ENCODE measurements around the gene CDK11B. TPM values are rescaled to one million over a fixed set of nuclear protein-coding genes. Genes with fewer than 3 reads are reported as not detected.

CDK11B gene
- total RNA-seq, 1 experiment from 2014 or later, result 30.1 TPM

- H3K9ac ChIP-seq (ENCODE audit: extremely low read depth, insufficient read length, low read length), result no peak overlapping the region
- no peak overlapping the region for H4K8ac ChIP-seq (replicated peaks; ENCODE audit: insufficient read length, low read depth, low read length)
- H3K18ac ChIP-seq (ENCODE audit: insufficient read length, low read depth, low read length), result no peak overlapping the region
- Mint-ChIP-seq H3K9me3 (no peaks in the 10 kb centered on the region), H3K27ac (no peak overlapping the region), H3K4me3 (peak overlapping the region in 1 of 2 experiments; percentile 23; a peak in 1 of 5 replicates), H3K4me1 (peaks cover 2% of the 10 kb centered on the region in 2 experiments; a peak in 2 of 4 replicates), H3K36me3 (ENCODE audit: insufficient read depth in 1 of 3, low read depth in 3 of 3) (no peaks in the 10 kb centered on the region), H3K27me3 (ENCODE audit: low read depth) (peaks cover 12% of the 10 kb centered on the region)
- no peak overlapping the region for H2BK5ac ChIP-seq (ENCODE audit: insufficient read length, low read length)
- no CpG with 5 or more reads among the region's 53 CpGs for WGBS (ENCODE audit: extremely low coverage, insufficient read length, low lambda C conversion rate)
- no peak overlapping the region for H2BK12ac ChIP-seq (ENCODE audit: insufficient read length, low read depth, low read length)
- TF ChIP-seq CTCF (conservative IDR thresholded peaks at IDR 0.05), result no peak
- no peak overlapping the region for H2AK5ac ChIP-seq (ENCODE audit: insufficient read length, low read length)
- DNase-seq, result peak; percentile 84
- H2BK20ac ChIP-seq (ENCODE audit: low read depth, low read length, poor library complexity, severe bottlenecking), result no peak overlapping the region
- no peak overlapping the region for H4K5ac ChIP-seq (ENCODE audit: insufficient read length, low read depth, low read length)
- no peak overlapping the region for H3T11ph ChIP-seq (ENCODE audit: low read length)
- no peaks in the 10 kb centered on the region for H3K79me1 ChIP-seq (ENCODE audit: insufficient read depth, low read depth, low read length, poor library complexity, severe bottlenecking)
- peaks cover 7% of the 10 kb centered on the region for H3K23me2 ChIP-seq (ENCODE audit: insufficient read length, low read depth, low read length, poor library complexity, severe bottlenecking)
- no peak overlapping the region for H3K27ac ChIP-seq (ENCODE audit: insufficient read length, low read depth, low read length)
- no peaks in the 10 kb centered on the region; the same call in 1 of the 2 replicates for H3K27me3 ChIP-seq (ENCODE audit: insufficient read depth, low read length)
- no peaks in the 10 kb centered on the region for H3K9me3 ChIP-seq (ENCODE audit: control insufficient read depth, low read depth, low read length)
- no peak overlapping the region for H4K91ac ChIP-seq (ENCODE audit: insufficient read length, low read depth, low read length)
- H2BK120ac ChIP-seq (ENCODE audit: low read depth, low read length, poor library complexity, severe bottlenecking), result no peak overlapping the region
- no peaks in the 10 kb centered on the region for H3K4me1 ChIP-seq (ENCODE audit: insufficient read depth, low read length)
- H2AFZ ChIP-seq (ENCODE audit: low read length), result no peak overlapping the region
- H3K79me2 ChIP-seq (ENCODE audit: insufficient read depth, low read length), result no peaks in the 10 kb centered on the region
- H3K23ac ChIP-seq (ENCODE audit: insufficient read length, low read depth, low read length), result no peak overlapping the region
- H3K4ac ChIP-seq (ENCODE audit: low read depth, low read length), result no peak overlapping the region
- no peak overlapping the region for H3K56ac ChIP-seq (ENCODE audit: insufficient read length, low read depth, low read length)
- no peaks in the 10 kb centered on the region for H4K20me1 ChIP-seq (ENCODE audit: control insufficient read depth, insufficient read depth, insufficient read length)
- no peak overlapping the region for H3K14ac ChIP-seq (ENCODE audit: insufficient read depth, low read length)
- H2BK15ac ChIP-seq (ENCODE audit: low read depth, low read length), result no peak overlapping the region
- peak overlapping the region; percentile 17 for H3K4me2 ChIP-seq (ENCODE audit: insufficient read depth, insufficient read length, low read length)
These were observed 29.9 kb downstream of the CDK11B start for GRCh38 chr1:1628754-1629429.

Measured in H9 (cell line).